ENCODE results near the gene OSMR. TPM values are rescaled to one million over a fixed set of nuclear protein-coding genes. Genes with fewer than 3 reads are reported as not detected.

OSMR gene
- polyA plus RNA-seq, 1 of the 3 experiments (the other 2 are of a cell fraction) = 56.0 TPM

DNA sequence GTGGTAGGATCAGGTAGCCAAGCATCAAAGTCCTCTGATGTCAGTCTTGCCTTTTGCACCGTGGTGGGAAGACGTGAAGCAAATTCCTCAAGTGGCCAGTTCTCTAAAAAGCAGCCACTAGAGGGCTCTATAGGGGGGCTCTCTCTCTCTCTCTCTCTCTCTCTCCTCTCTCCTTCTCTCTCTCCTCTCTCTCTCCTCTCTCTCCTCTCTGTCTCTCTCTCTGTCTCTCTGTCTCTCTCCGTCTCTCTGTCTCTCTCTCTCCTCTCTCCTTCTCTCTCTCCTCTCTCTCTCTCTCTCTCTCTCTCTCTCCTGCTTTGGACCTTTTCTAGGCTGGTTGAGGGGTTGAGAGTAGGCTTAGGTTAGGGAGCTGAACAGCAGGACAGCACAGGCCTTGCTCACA is 13.9 kb upstream of the OSMR start:
- peak; percentile 40 for DNase-seq
- Histone ChIP-seq H3K4me2 (no peak overlapping the region), H3K27me3 (ENCODE audit: insufficient read depth) (no peaks in the 10 kb centered on the region), H3K9me3 (no peaks in the 10 kb centered on the region), H3K27ac (ENCODE audit: low read depth in 2 of 2, low read length in 1 of 2) (no peak overlapping the region), H3K36me3 (replicated peaks in 1 of 2; ENCODE audit: control insufficient read depth in 1 of 2, insufficient read depth in 2 of 2, low read length in 1 of 2) (peaks cover 0 to 6% of the 10 kb centered on the region in 2 experiments), H3F3A (replicated peaks; ENCODE audit: insufficient read depth) (peaks cover 13% of the 10 kb centered on the region), H3K4me1 (ENCODE audit: control insufficient read depth in 1 of 2, insufficient read depth in 2 of 2, low read depth in 1 of 2, low read length in 1 of 2) (peaks cover 0 to 16% of the 10 kb centered on the region in 2 experiments; a peak in 1 of 4 replicates), H3K4me3 (ENCODE audit: low read depth in 2 of 2, low read length in 1 of 2) (no peak overlapping the region), H4K20me1 (ENCODE audit: insufficient read depth) (no peaks in the 10 kb centered on the region), H2AFZ (ENCODE audit: low read depth) (no peak overlapping the region), H3K79me2 (ENCODE audit: insufficient read depth) (no peaks in the 10 kb centered on the region), H3K9ac (no peak overlapping the region), H3K9me2 (no peaks in the 10 kb centered on the region)
- CTCF ChIA-PET = interaction anchor here (0.7 to 2.5 kb wide), 7 partner anchors 17 to 410 kb away, joined by 3 to 11 read pairs (median 4); no protein-coding TSS in a partner anchor
- POLR2A ChIA-PET = no interaction called here
- TF ChIP-seq RAD21 (IDR thresholded peaks at IDR 0.05; ENCODE audit: low read length) (peak; percentile 31), RCOR1 (IDR thresholded peaks at IDR 0.05; ENCODE audit: low read length) (no peak), CTCF (IDR thresholded peaks at IDR 0.05) (peak; percentile 52), SMC3 (IDR thresholded peaks at IDR 0.05; ENCODE audit: low read depth, low read length) (0 out of 2 replicates have a peak, but pooled peaks have one; percentile 19)
- WGBS (ENCODE audit: low lambda C conversion rate) = 39% methylated on average over 3 of the region's 3 CpGs

DNA sequence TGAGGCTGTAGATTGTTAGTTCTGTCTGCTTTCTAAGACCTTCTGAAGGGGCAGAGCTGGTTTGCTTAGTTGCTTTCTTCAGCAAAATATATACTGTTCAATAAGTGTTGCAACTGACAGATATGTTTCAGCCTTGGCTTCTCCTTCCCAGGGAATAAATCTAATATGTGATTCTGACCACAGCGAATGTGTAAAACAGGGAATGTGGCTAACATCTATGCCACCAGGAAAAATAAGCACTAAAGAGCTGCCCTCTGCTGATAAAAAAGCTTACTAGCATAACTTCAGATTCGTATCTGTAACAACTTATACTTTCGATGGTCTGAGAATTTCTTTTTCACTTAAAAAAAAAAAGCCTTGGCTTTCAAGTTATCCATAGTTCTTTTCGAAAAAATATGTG is 13.0 kb upstream of the OSMR start:
- no peak for TF ChIP-seq PBX3 (IDR thresholded peaks at IDR 0.05)
- TF ChIP-seq POLR2AphosphoS5 (IDR thresholded peaks at IDR 0.05; ENCODE audit: low read depth, low read length) = no peak
- TF ChIP-seq CTCF (IDR thresholded peaks at IDR 0.05) = 0 out of 2 replicates have a peak, but pooled peaks have one; percentile 16
- TF ChIP-seq USF1 (IDR thresholded peaks at IDR 0.05; ENCODE audit: borderline replicate concordance, low read depth) = no peak
- TF ChIP-seq ZBTB33 (IDR thresholded peaks at IDR 0.05; ENCODE audit: borderline replicate concordance, low read depth) = no peak
- TF ChIP-seq SIN3A (IDR thresholded peaks at IDR 0.05; ENCODE audit: borderline replicate concordance, low read depth, low read length) = no peak
- no peak for DNase-seq
- Histone ChIP-seq H2AFZ (ENCODE audit: low read depth) (no peak overlapping the region), H3K27me3 (ENCODE audit: insufficient read depth) (no peaks in the 10 kb centered on the region), H3K9me3 (no peaks in the 10 kb centered on the region), H3F3A (replicated peaks; ENCODE audit: insufficient read depth) (peaks cover 18% of the 10 kb centered on the region), H3K27ac (ENCODE audit: low read depth in 2 of 2, low read length in 1 of 2) (no peak overlapping the region), H3K4me2 (no peak overlapping the region), H3K79me2 (ENCODE audit: insufficient read depth) (0 out of 2 replicates have a peak, but pooled peaks cover 7% of the 10 kb centered on the region), H3K4me3 (ENCODE audit: low read depth in 2 of 2, low read length in 1 of 2) (no peak overlapping the region), H3K9ac (no peak overlapping the region), H3K9me2 (no peaks in the 10 kb centered on the region), H4K20me1 (ENCODE audit: insufficient read depth) (no peaks in the 10 kb centered on the region), H3K4me1 (ENCODE audit: control insufficient read depth in 1 of 2, insufficient read depth in 2 of 2, low read depth in 1 of 2, low read length in 1 of 2) (peaks cover 0 to 16% of the 10 kb centered on the region in 2 experiments; a peak in 1 of 4 replicates), H3K36me3 (replicated peaks in 1 of 2; ENCODE audit: control insufficient read depth in 1 of 2, insufficient read depth in 2 of 2, low read length in 1 of 2) (peaks cover 0 to 5% of the 10 kb centered on the region in 2 experiments)
- ChIA-PET POLR2A (no interaction called here), CTCF (interaction anchor here (0.7 to 1.3 kb wide), 4 partner anchors 11 to 391 kb away, joined by 3 to 5 read pairs (median 4); no protein-coding TSS in a partner anchor)
- WGBS (ENCODE audit: low lambda C conversion rate) = 65% methylated on average over 4 of the region's 4 CpGs

All from SK-N-SH (cell line).